Endothelial cell of umbilical vein (primary cell): Measurements from ENCODE around the gene SLC38A8. TPM values are rescaled to one million over a fixed set of nuclear protein-coding genes. Genes with fewer than 3 reads are reported as not detected.

Experiments used
- BruUV-seq: library from RNA; stranded (reverse); fragments of 400-500 nt; replicated peaks from 2 replicates; lab custom pipeline; 2021; lab: Mats Ljungman, UMichigan
- CTCF ChIA-PET: fragments of 300-600, 350-600 bp; sonication (Branson Sonifier 250); formaldehyde crosslinking; loops from one replicate; lab custom pipeline; 2021; ENCODE audit warnings: antibody characterized with exemption, inconsistent platforms; lab: Charles Lee
- POLR2A ChIA-PET: fragments of 300-600, 350-600 bp; sonication (Branson Sonifier 250); formaldehyde crosslinking; loops from one replicate; lab custom pipeline; 2021; ENCODE audit warnings: antibody characterized with exemption, inconsistent platforms; lab: Charles Lee
- DNase-seq: peaks from one replicate; pipeline ENCODE4 v3.0.0-alpha.2; 2011; ENCODE audit warnings: low read depth, low spot score
- FAIRE-seq: peaks from 2 replicates; lab custom pipeline; 2011; peaks lifted over from hg19 to GRCh38; lab: Jason Lieb, UNC
- H2AFZ ChIP-seq: 2 replicates; pipeline ENCODE4 v1.6.0; 2012; ENCODE audit warnings: low read depth, low read length, control low read depth, inconsistent platforms
- H3K27ac ChIP-seq: 2 replicates; pipeline ENCODE4 v1.5.1; 2011; ENCODE audit warnings: low read depth, mild to moderate bottlenecking, control low read depth, low read length, moderate library complexity; ENCODE audit not compliant: insufficient read depth
- H3K27me3 ChIP-seq, 2 experiments: 2 replicates each; pipeline versions ENCODE4 v1.6.0 to v1.6.1; 2011; ENCODE audit warnings: low read length in 2 of 2, mixed read lengths in 1 of 2; ENCODE audit not compliant: control insufficient read depth in 2 of 2, insufficient read depth in 2 of 2
- H3K36me3 ChIP-seq, 2 experiments: 2 replicates in 1 of 2; 3 replicates in 1 of 2; pipeline ENCODE4 v1.5.1; 2011; ENCODE audit warnings: low read length in 2 of 2, mild to moderate bottlenecking in 1 of 2, moderate library complexity in 1 of 2; ENCODE audit not compliant: control insufficient read depth in 2 of 2, insufficient read depth in 2 of 2; ENCODE audit errors: extremely low read depth in 1 of 2
- H3K4me1 ChIP-seq: 3 replicates; pipeline ENCODE4 v1.5.1; 2011; ENCODE audit warnings: mild to moderate bottlenecking, low read length; ENCODE audit not compliant: control insufficient read depth, insufficient read depth; ENCODE audit errors: extremely low read depth
- H3K4me2 ChIP-seq: 2 replicates; pipeline ENCODE4 v1.6.1; 2011; ENCODE audit warnings: low read length, control low read depth, mixed read lengths; ENCODE audit not compliant: insufficient read depth
- H3K4me3 ChIP-seq, 3 experiments: fragments of 200-600 bp in 1 of 3; sonication (generic), shearing (Covaris generic) in 1 of 3; replicated peaks in 1 of 3; 2 replicates each; pipeline ENCODE4 v1.5.1; 2011 to 2016; ENCODE audit warnings: control low read depth in 3 of 3, low read length in 3 of 3, mild to moderate bottlenecking in 2 of 3, inconsistent platforms in 1 of 3, low read depth in 1 of 3, moderate library complexity in 1 of 3; ENCODE audit not compliant: insufficient read depth in 1 of 3
- H3K79me2 ChIP-seq: 2 replicates; pipeline ENCODE4 v1.6.0; 2012; ENCODE audit warnings: low read length, inconsistent platforms; ENCODE audit not compliant: control insufficient read depth, insufficient read depth
- H3K9ac ChIP-seq: replicated peaks from 2 replicates; pipeline ENCODE3; 2011; ENCODE audit warnings: low read length, control low read depth; ENCODE audit not compliant: insufficient read depth; ENCODE audit errors: extremely low read depth
- H3K9me1 ChIP-seq: replicated peaks from 3 replicates; pipeline ENCODE4 v1.6.0; 2011; ENCODE audit warnings: mild to moderate bottlenecking, low read length; ENCODE audit not compliant: control insufficient read depth, insufficient read depth; ENCODE audit errors: extremely low read depth
- H3K9me3 ChIP-seq: replicated peaks from 2 replicates; pipeline ENCODE4 v1.5.1; 2012; ENCODE audit warnings: low read length, inconsistent platforms; ENCODE audit not compliant: control insufficient read depth, insufficient read depth
- H4K20me1 ChIP-seq: replicated peaks from 2 replicates; pipeline ENCODE3; 2011; ENCODE audit warnings: mild to moderate bottlenecking, low read length; ENCODE audit not compliant: control insufficient read depth, insufficient read depth; ENCODE audit errors: extremely low read depth
- CTCF ChIP-seq, 2 donors: IDR thresholded peaks; 1 replicate in 1 of 2; 2 replicates in 1 of 2; pipeline ENCODE4 v1.5.1; 2011; ENCODE audit warnings: low read length in 2 of 2, mild to moderate bottlenecking in 2 of 2, moderate library complexity in 2 of 2, control low read depth in 1 of 2, inconsistent platforms in 1 of 2, low read depth in 1 of 2; ENCODE audit not compliant: insufficient read depth in 1 of 2; ENCODE audit errors: extremely low read depth in 1 of 2
- EZH2 ChIP-seq: IDR thresholded peaks from 2 replicates; pipeline ENCODE4 v1.6.1; 2012; ENCODE audit warnings: borderline replicate concordance, low read depth, mild to moderate bottlenecking, moderate library complexity, low read length, inconsistent platforms; ENCODE audit not compliant: severe bottlenecking
- FOS ChIP-seq: IDR thresholded peaks from 2 replicates; pipeline ENCODE4 v1.6.1; 2011; ENCODE audit warnings: mild to moderate bottlenecking, low read length, moderate library complexity, borderline replicate concordance; ENCODE audit not compliant: insufficient read depth
- GATA2 ChIP-seq: IDR thresholded peaks from 2 replicates; pipeline ENCODE4 v1.7.0; 2011; ENCODE audit warnings: low read depth, mild to moderate bottlenecking, moderate library complexity, mixed read lengths, low read length; ENCODE audit not compliant: insufficient read length, insufficient read depth
- JUN ChIP-seq: IDR thresholded peaks from 2 replicates; pipeline ENCODE4 v1.6.1; 2011; ENCODE audit warnings: borderline replicate concordance, low read depth; ENCODE audit not compliant: insufficient read length, insufficient read depth
- MAX ChIP-seq: IDR thresholded peaks from 2 replicates; pipeline ENCODE4 v1.6.1; 2011; ENCODE audit not compliant: insufficient read depth, insufficient read length
- MYC ChIP-seq: IDR thresholded peaks from one replicate; pipeline ENCODE4 v1.6.1; 2011; ENCODE audit warnings: mild to moderate bottlenecking, low read depth, low read length
- POLR2A ChIP-seq: IDR thresholded peaks from 2 replicates; pipeline ENCODE4 v1.6.1; 2012; ENCODE audit warnings: low read depth, mild to moderate bottlenecking, control low read depth, low read length
- POLR2AphosphoS5 ChIP-seq: IDR thresholded peaks from 2 replicates; pipeline ENCODE4 v1.6.1; 2012; ENCODE audit warnings: low read depth, mild to moderate bottlenecking, control low read depth, low read length, moderate library complexity; ENCODE audit not compliant: insufficient read depth
- dilution Hi-C: fragments of 300-500 bp; cut with MboI; formaldehyde crosslinking; loops from one replicate; pipeline ENCODE4 v1.15.0; 2019; ENCODE audit warnings: low sequenced_read_pairs; ENCODE audit not compliant: extremely low pct_ligation_motif_present
- intact Hi-C: fragments of 100-400 bp; cut with micrococcal nuclease; formaldehyde crosslinking; loops from one replicate; pipeline ENCODE4 v1.10.0; 2022
- polyA plus RNA-seq, 4 experiments: library from polyadenylated mRNA; depleted of rRNA in 3 of 4; stranded (reverse) in 3 of 4; unstranded in 1 of 4; fragments of >200 nt; gene quantifications; 2 replicates each; pipeline versions ENCODE4 v1.2.1 to v1.2.3, GENCODE V29; 2011 to 2012; ENCODE audit warnings: missing spikeins in 1 of 4
- total RNA-seq: library from RNA; stranded (reverse); gene quantifications from 2 replicates; pipeline ENCODE4 v1.2.3, GENCODE V29; 2021

Gene SLC38A8
- total and polyA plus RNA-seq, 2 donors (not counting 3 experiments of a cell fraction or from before 2014, with no cell fraction given): not detected

GRCh38 chr16:84059946-84060901, 17.6 kb upstream of the SLC38A8 start:
- Histone ChIP-seq H3K9ac (no peak overlapping the region), H3K36me3 (peaks cover 3 to 32% of the 10 kb centered on the region in 2 experiments), H4K20me1 (no peaks in the 10 kb centered on the region), H2AFZ (no peak overlapping the region), H3K9me1 (no peaks in the 10 kb centered on the region), H3K27ac (no peak overlapping the region), H3K27me3 (no peaks in the 10 kb centered on the region), H3K9me3 (no peaks in the 10 kb centered on the region), H3K4me3 (no peak overlapping the region), H3K4me1 (peaks cover 7% of the 10 kb centered on the region), H3K79me2 (no peaks in the 10 kb centered on the region), H3K4me2 (no peak overlapping the region)
- dilution Hi-C loops (no loop called here), intact Hi-C loops (loop anchor here (10.0 kb wide), 1 partner anchor 425 kb away; no protein-coding TSS in a partner anchor)
- FAIRE-seq (no peak), DNase-seq (no peak)
- ChIA-PET CTCF (interaction anchor here (0.8 to 3.4 kb wide), 7 partner anchors 24 to 133 kb away, joined by 3 to 16 read pairs (median 4); partner anchors contain the start of genes OSGIN1 and TAF1C), POLR2A (no interaction called here)
- no peak for TF ChIP-seq MYC
- no peak for TF ChIP-seq POLR2AphosphoS5
- TF ChIP-seq CTCF (IDR thresholded peaks at IDR 0.05; ENCODE audit: extremely low read depth in 1 of 2, insufficient read depth in 1 of 2, low read depth in 1 of 2, low read length in 2 of 2): no peak
- TF ChIP-seq MAX: no peak
- no peak for TF ChIP-seq JUN
- no peak for TF ChIP-seq POLR2A
- no peak for TF ChIP-seq FOS
- TF ChIP-seq GATA2: no peak
- no peak for TF ChIP-seq EZH2
- no TSS peak for BruUV-seq
